DND-41 (cell line): ENCODE data around the gene OR5AN1.

Source experiments
- ATAC-seq: fragments of 200-7000 bp; cut with Tn5 transposase; 3 replicates; pipeline ENCODE4 v1.9.1; 2021; ENCODE audit warnings: low read depth; ENCODE audit not compliant: insufficient read depth
- DNase-seq: peaks from one replicate; pipeline ENCODE4 v3.0.0-alpha.2; 2020
- H2AFZ ChIP-seq: 2 replicates; pipeline ENCODE4 v1.6.0; 2012; ENCODE audit warnings: low read depth, low read length
- H3K27ac ChIP-seq: 2 replicates; pipeline ENCODE4 v1.5.1; 2012; ENCODE audit warnings: low read length, inconsistent platforms
- H3K27me3 ChIP-seq: fragments of 200-600 bp; sonication (generic); 2 replicates; pipeline ENCODE4 v1.6.0; 2012; ENCODE audit warnings: low read length, mild to moderate bottlenecking, inconsistent platforms; ENCODE audit not compliant: insufficient read depth, poor library complexity
- H3K36me3 ChIP-seq: 2 replicates; pipeline ENCODE4 v1.5.1; 2012; ENCODE audit warnings: low read length, inconsistent platforms; ENCODE audit not compliant: insufficient read depth
- H3K4me1 ChIP-seq: 2 replicates; pipeline ENCODE4 v1.5.1; 2012; ENCODE audit warnings: mild to moderate bottlenecking, low read length; ENCODE audit not compliant: insufficient read depth
- H3K4me2 ChIP-seq: 2 replicates; pipeline ENCODE4 v1.6.0; 2012; ENCODE audit warnings: mild to moderate bottlenecking, moderate library complexity, low read length, inconsistent platforms; ENCODE audit not compliant: insufficient read depth
- H3K4me3 ChIP-seq, 2 experiments: fragments of 200-600 bp in 1 of 2; shearing (Covaris generic) in 1 of 2; 2 replicates each; pipeline ENCODE4 v1.5.1; 2012 to 2016; ENCODE audit warnings: inconsistent platforms in 2 of 2, low read length in 2 of 2, mild to moderate bottlenecking in 2 of 2, low read depth in 1 of 2, moderate library complexity in 1 of 2
- H3K79me2 ChIP-seq: 2 replicates; pipeline ENCODE4 v1.6.0; 2012; ENCODE audit warnings: low read length, inconsistent platforms; ENCODE audit not compliant: insufficient read depth
- H3K9ac ChIP-seq: 2 replicates; pipeline ENCODE4 v1.6.0; 2012; ENCODE audit warnings: low read depth, mild to moderate bottlenecking, inconsistent platforms, low read length, moderate library complexity
- H3K9me3 ChIP-seq: 2 replicates; pipeline ENCODE4 v1.5.1; 2012; ENCODE audit warnings: low read length, moderate library complexity, mild to moderate bottlenecking, inconsistent platforms; ENCODE audit not compliant: insufficient read depth, severe bottlenecking
- H4K20me1 ChIP-seq: 2 replicates; pipeline ENCODE4 v1.6.0; 2012; ENCODE audit warnings: low read length; ENCODE audit not compliant: insufficient read depth
- CTCF ChIP-seq: IDR thresholded peaks from 2 replicates; pipeline ENCODE4 v1.5.1; 2012; ENCODE audit warnings: borderline replicate concordance, low read length, moderate library complexity, mild to moderate bottlenecking; ENCODE audit not compliant: poor library complexity, severe bottlenecking; ENCODE audit errors: extremely low read depth
- EZH2 ChIP-seq: IDR thresholded peaks from 3 replicates; pipeline ENCODE4 v1.6.1; 2012; ENCODE audit warnings: borderline replicate concordance, low read depth, mild to moderate bottlenecking, moderate library complexity, low read length, inconsistent platforms; ENCODE audit not compliant: severe bottlenecking

OR5AN1 gene

GRCh38 chr11:59355226-59355625 is 3.5 kb upstream of the OR5AN1 start:
- Histone ChIP-seq H2AFZ (no peak overlapping the region), H3K4me2 (no peak overlapping the region), H3K4me3 (no peak overlapping the region), H3K36me3 (no peaks in the 10 kb centered on the region), H3K79me2 (no peaks in the 10 kb centered on the region), H3K9ac (no peak overlapping the region), H3K27me3 (no peaks in the 10 kb centered on the region), H3K4me1 (no peaks in the 10 kb centered on the region), H3K27ac (no peak overlapping the region), H3K9me3 (peaks cover 2% of the 10 kb centered on the region), H4K20me1 (no peaks in the 10 kb centered on the region)
- DNase-seq (no peak), ATAC-seq (no peak)
- TF ChIP-seq EZH2 = no peak
- TF ChIP-seq CTCF = no peak

DNA sequence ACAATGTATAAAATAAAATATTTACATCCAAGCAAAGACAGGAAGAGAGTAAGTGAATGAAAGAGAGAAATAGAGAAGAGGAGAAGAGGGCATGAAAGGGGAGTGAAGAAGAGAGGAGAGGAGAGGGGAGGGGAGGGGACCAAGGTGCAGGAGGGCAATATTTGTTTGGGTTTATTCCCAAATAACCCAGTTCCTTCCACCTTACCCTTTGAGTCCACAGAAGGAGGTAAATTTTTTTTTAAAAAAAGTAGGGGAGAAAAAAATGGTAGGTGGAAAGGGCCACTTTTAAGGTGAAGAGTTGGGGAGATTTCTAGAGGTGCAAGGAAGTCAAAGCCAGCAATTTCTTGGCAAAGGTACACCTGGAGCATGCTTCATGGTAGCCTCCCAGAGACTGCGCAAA is 2.1 kb upstream of the OR5AN1 start:
- no peaks in the 10 kb centered on the region for H3K79me2 ChIP-seq
- no peaks in the 10 kb centered on the region for H3K36me3 ChIP-seq
- no peaks in the 10 kb centered on the region for H3K27me3 ChIP-seq
- no peaks in the 10 kb centered on the region for H4K20me1 ChIP-seq
- H3K4me3 ChIP-seq = no peak overlapping the region
- ATAC-seq (no peak), DNase-seq (no peak)
- H3K9me3 ChIP-seq = peaks cover 2% of the 10 kb centered on the region
- H3K4me2 ChIP-seq = no peak overlapping the region
- TF ChIP-seq EZH2 = no peak
- no peak for TF ChIP-seq CTCF
- H2AFZ ChIP-seq = no peak overlapping the region
- no peak overlapping the region for H3K27ac ChIP-seq
- no peak overlapping the region for H3K9ac ChIP-seq
- H3K4me1 ChIP-seq = no peaks in the 10 kb centered on the region

DNA sequence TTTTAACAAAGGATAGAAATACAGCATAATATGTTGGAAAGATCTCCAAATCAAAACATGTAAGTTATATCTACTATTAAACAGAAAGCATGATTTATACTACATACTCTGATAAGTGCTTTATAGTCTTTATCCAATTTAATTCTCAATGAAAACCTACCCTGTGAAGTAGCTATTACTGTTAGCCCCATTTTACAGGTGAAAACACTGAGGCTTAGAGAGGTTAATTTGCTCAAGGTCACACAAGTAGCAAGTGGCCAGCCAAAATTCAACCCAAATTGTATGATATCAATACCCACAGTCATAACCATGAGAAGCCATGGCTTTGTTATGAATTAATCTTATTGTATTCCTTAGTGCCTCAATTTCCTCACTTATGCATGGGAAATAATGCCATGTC is 675 bp upstream of the OR5AN1 start:
- no peak overlapping the region for H3K4me2 ChIP-seq
- no peaks in the 10 kb centered on the region for H4K20me1 ChIP-seq
- no peaks in the 10 kb centered on the region for H3K27me3 ChIP-seq
- H3K36me3 ChIP-seq = no peaks in the 10 kb centered on the region
- H3K9ac ChIP-seq = no peak overlapping the region
- H3K27ac ChIP-seq = no peak overlapping the region
- H2AFZ ChIP-seq = no peak overlapping the region
- H3K79me2 ChIP-seq = no peaks in the 10 kb centered on the region
- peaks cover 2% of the 10 kb centered on the region for H3K9me3 ChIP-seq
- DNase-seq = no peak
- H3K4me3 ChIP-seq = no peak overlapping the region
- TF ChIP-seq EZH2 (no peak), CTCF (no peak)
- H3K4me1 ChIP-seq = no peaks in the 10 kb centered on the region
- ATAC-seq = no peak
